Right ventricle myocardium inferior (tissue), 1 donor: ENCODE data around the gene CUEDC1. TPM values are rescaled to one million over a fixed set of nuclear protein-coding genes. Genes with fewer than 3 reads are reported as not detected.

Experiments
- ATAC-seq: fragments of 200-7000 bp; cut with Tn5 transposase; one replicate; pipeline ENCODE4 v1.9.1; 2020; ENCODE audit warnings: mild to moderate bottlenecking, moderate library complexity
- DNase-seq: peaks from one replicate; pipeline ENCODE4 v3.0.0; 2021; ENCODE audit errors: missing footprints
- intact Hi-C: fragments of 100-400 bp; cut with DNase I; formaldehyde crosslinking; loops from one replicate; pipeline ENCODE4 v1.11.0; 2022
- total RNA-seq: library from RNA; stranded (reverse); fragmentation: NEBNext Ultra II Directional; extraction: Animal tissue kit (Norgen Biotek cat#: 25700); gene quantifications from one replicate; pipeline ENCODE4 v1.2.1, GENCODE V29; 2021
- donor health status: DM: no; HTN: yes; CAD: no; lungs with severe emphysema.

CUEDC1 gene
- total RNA-seq, 1 donor from 2014 or later, result 49.1 TPM

GRCh38 chr17:57842280-57842679 is 112.9 kb downstream of the CUEDC1 start:
- intact Hi-C loops, result no loop called here
- DNase-seq, result no peak
- ATAC-seq, result no peak

GRCh38 chr17:57839571-57839923 is 115.7 kb downstream of the CUEDC1 start:
- DNase-seq, result no peak
- intact Hi-C loops, result loop anchor here (10.0 kb wide), 1 partner anchor 595 kb away; no protein-coding TSS in a partner anchor
- ATAC-seq, result peak; percentile 77

- no peak for DNase-seq
- ATAC-seq, result peak; percentile 16
- intact Hi-C loops, result loop anchor here (10.0 kb wide), 1 partner anchor 594 kb away; no protein-coding TSS in a partner anchor
These were observed 116.2 kb downstream of the CUEDC1 start for GRCh38 chr17:57838857-57839570.

GRCh38 chr17:57838453-57838852 is 116.8 kb downstream of the CUEDC1 start:
- ATAC-seq (no peak), DNase-seq (no peak)
- intact Hi-C loops, result loop anchor here (10.0 kb wide), 1 partner anchor 594 kb away; no protein-coding TSS in a partner anchor

- ATAC-seq (no peak), DNase-seq (no peak)
- intact Hi-C loops, result loop anchor here (2.0 to 10.0 kb wide), 2 partner anchors 15 to 591 kb away; partner anchors contain the start of gene MRPS23
These were observed 119.8 kb downstream of the CUEDC1 start for GRCh38 chr17:57835333-57835900.

- intact Hi-C loops, result loop anchor here (2.0 to 10.0 kb wide), 3 partner anchors 17 to 707 kb away; partner anchors contain the start of gene MRPS23
- ATAC-seq (peak; percentile 73), DNase-seq (peak; percentile 89)
These were observed 121.0 kb downstream of the CUEDC1 start for GRCh38 chr17:57834146-57834741.

GRCh38 chr17:57833179-57833939 is 121.9 kb downstream of the CUEDC1 start:
- peak; percentile 88 for ATAC-seq
- intact Hi-C loops, result loop anchor here (5.0 to 10.0 kb wide), 2 partner anchors 589 to 706 kb away; no protein-coding TSS in a partner anchor
- DNase-seq, result no peak

GRCh38 chr17:57832314-57833178 is 122.7 kb downstream of the CUEDC1 start:
- DNase-seq (no peak), ATAC-seq (peak; percentile 25)
- intact Hi-C loops, result loop anchor here (5.0 to 10.0 kb wide), 2 partner anchors 588 to 705 kb away; no protein-coding TSS in a partner anchor

- intact Hi-C loops, result loop anchor here (5.0 to 10.0 kb wide), 2 partner anchors 586 to 704 kb away; no protein-coding TSS in a partner anchor
These were observed 124.3 kb downstream of the CUEDC1 start for GRCh38 chr17:57830880-57831279.

GRCh38 chr17:57823469-57824401 is 131.5 kb downstream of the CUEDC1 start:
- DNase-seq (no peak), ATAC-seq (no peak)
- intact Hi-C loops, result no loop called here

More at GRCh38 chr17:57830880-57831279, 124.3 kb downstream of the CUEDC1 start:
- ATAC-seq (no peak), DNase-seq (no peak)

GRCh38 chr17:57819867-57820266 is 135.3 kb downstream of the CUEDC1 start:
- intact Hi-C loops, result no loop called here
- no peak for ATAC-seq
- DNase-seq, result no peak

- ATAC-seq, result no peak
- intact Hi-C loops, result no loop called here
- DNase-seq, result no peak
These were observed 135.9 kb downstream of the CUEDC1 start for GRCh38 chr17:57819285-57819684.

- intact Hi-C loops, result no loop called here
- ATAC-seq (no peak), DNase-seq (no peak)
These were observed 137.1 kb downstream of the CUEDC1 start for GRCh38 chr17:57818066-57818465.

GRCh38 chr17:57817299-57817698 is 137.9 kb downstream of the CUEDC1 start:
- ATAC-seq, result no peak
- intact Hi-C loops, result no loop called here
- no peak for DNase-seq

GRCh38 chr17:57814421-57814820 is 140.8 kb downstream of the CUEDC1 start:
- DNase-seq (no peak), ATAC-seq (no peak)
- intact Hi-C loops, result no loop called here

- ATAC-seq (no peak), DNase-seq (no peak)
- intact Hi-C loops, result no loop called here
These were observed 143.5 kb downstream of the CUEDC1 start for GRCh38 chr17:57811638-57812280.
